A549 (cell line): ENCODE measurements around the gene P3H2. TPM values are rescaled to one million over a fixed set of nuclear protein-coding genes. Genes with fewer than 3 reads are reported as not detected.
"Not testable (repeated sequence)": the region's sequence is repeated elsewhere in the genome, so short reads cannot be mapped to it uniquely, and the experiment has no call there.

Experiments
- ATAC-seq, 2 experiments: fragments of 200-7000 bp in 1 of 2; fragments of >200 bp in 1 of 2; cut with Nextera tagmentation in 1 of 2; cut with Tn5 transposase in 1 of 2; 3 replicates each; pipeline versions ENCODE4 v1.8.0 to v1.9.1; 2018 to 2020; ENCODE audit warnings: mild to moderate bottlenecking in 1 of 2, moderate library complexity in 1 of 2
- CTCF ChIA-PET: fragments of 300-600 bp; sonication (Branson Sonifier 250); formaldehyde crosslinking; extraction: SDS; loops from one replicate; lab custom pipeline; 2021; ENCODE audit warnings: antibody characterized with exemption, inconsistent platforms; lab: Yijun Ruan, JAX
- POLR2A ChIA-PET: fragments of 350-600 bp; formaldehyde crosslinking; extraction: SDS; loops from one replicate; lab custom pipeline; 2021; ENCODE audit warnings: antibody characterized with exemption, inconsistent platforms; lab: Yijun Ruan, JAX
- DNase-seq, 2 experiments: peaks; one replicate each; pipeline versions ENCODE4 v3.0.0 to v3.0.0-alpha.2; 2011 to 2016; ENCODE audit warnings: low read depth in 1 of 2, low spot score in 1 of 2
- FAIRE-seq: peaks from 2 replicates; lab custom pipeline; 2011; peaks lifted over from hg19 to GRCh38; lab: Jason Lieb, UNC
- H3K27ac ChIP-seq, 2 experiments: fragments of >200 bp; sonication (Bioruptor Twin); formaldehyde crosslinking; 3 replicates each; pipeline ENCODE4 v1.5.1; 2016 to 2017
- H3K4me1 ChIP-seq: fragments of >200 bp; sonication (Bioruptor Twin); formaldehyde crosslinking; 3 replicates; pipeline ENCODE4 v1.6.1; 2016
- H3K4me2 ChIP-seq: fragments of >200 bp; sonication (Bioruptor Twin); formaldehyde crosslinking; 3 replicates; pipeline ENCODE4 v1.6.1; 2016
- H3K4me3 ChIP-seq: fragments of >200 bp; sonication (Bioruptor Twin); formaldehyde crosslinking; 3 replicates; pipeline ENCODE4 v1.5.1; 2016
- H3K9me3 ChIP-seq: fragments of >200 bp; sonication (Bioruptor Twin); formaldehyde crosslinking; 3 replicates; pipeline ENCODE4 v1.6.1; 2016
- ATOH8 ChIP-seq: fragments of 250-450 bp; sonication (Bioruptor Pico); IDR thresholded peaks from 2 replicates; pipeline ENCODE4 v1.5.0; 2020; ENCODE audit warnings: low read depth, mild to moderate bottlenecking, moderate library complexity
- CEBPB ChIP-seq, 2 experiments: fragments of >200 bp in 1 of 2; sonication (Bioruptor Twin) in 1 of 2; formaldehyde crosslinking in 1 of 2; IDR thresholded peaks; 2 replicates each; pipeline ENCODE4 v1.6.1; 2012 to 2016
- CHD2 ChIP-seq: fragments of 150-350 bp; IDR thresholded peaks from 2 replicates; pipeline ENCODE4 v1.6.1; 2014; ENCODE audit warnings: low read length; ENCODE audit not compliant: partially characterized antibody
- CHD4 ChIP-seq: fragments of 200-600 bp; sonication (generic); IDR thresholded peaks from 2 replicates; pipeline ENCODE4 v1.6.1; 2016; ENCODE audit warnings: antibody characterized with exemption, mild to moderate bottlenecking, borderline replicate concordance
- EHMT2 ChIP-seq: fragments of 200-600 bp; sonication (generic); IDR thresholded peaks from 2 replicates; pipeline ENCODE4 v1.6.1; 2016; ENCODE audit warnings: antibody characterized with exemption, low read depth, mild to moderate bottlenecking, moderate library complexity
- FOSB ChIP-seq: fragments of 250-450 bp; sonication (Bioruptor Pico); IDR thresholded peaks from 2 replicates; pipeline ENCODE4 v1.5.0; 2020; ENCODE audit warnings: mild to moderate bottlenecking, moderate library complexity
- GATA3 ChIP-seq: IDR thresholded peaks from 2 replicates; pipeline ENCODE4 v1.6.1; 2012; ENCODE audit warnings: borderline replicate concordance
- HEYL ChIP-seq: fragments of 250-450 bp; sonication (Bioruptor Pico); IDR thresholded peaks from 2 replicates; pipeline ENCODE4 v1.8.0; 2021; ENCODE audit warnings: mild to moderate bottlenecking, moderate library complexity
- HOXA7 ChIP-seq: fragments of 250-450 bp; sonication (Bioruptor Pico); IDR thresholded peaks from 2 replicates; pipeline ENCODE4 v1.5.0; 2020; ENCODE audit warnings: mild to moderate bottlenecking, moderate library complexity
- HOXB13 ChIP-seq: fragments of 250-450 bp; sonication (Bioruptor Pico); IDR thresholded peaks from 2 replicates; pipeline ENCODE4 v1.5.0; 2020; ENCODE audit warnings: low read depth, mild to moderate bottlenecking, moderate library complexity
- HOXB5 ChIP-seq: fragments of 250-450 bp; sonication (Bioruptor Pico); IDR thresholded peaks from 2 replicates; pipeline ENCODE4 v1.5.0; 2020; ENCODE audit warnings: mild to moderate bottlenecking, moderate library complexity
- KDM1A ChIP-seq: fragments of 200-600 bp; sonication (generic); IDR thresholded peaks from 2 replicates; pipeline ENCODE4 v1.6.1; 2016; ENCODE audit warnings: low read depth, mild to moderate bottlenecking
- PBX3 ChIP-seq: IDR thresholded peaks from 2 replicates; pipeline ENCODE4 v1.6.1; 2012
- RARB ChIP-seq: fragments of 250-450 bp; sonication (Bioruptor Pico); IDR thresholded peaks from 2 replicates; pipeline ENCODE4 v1.8.0; 2021; ENCODE audit warnings: mild to moderate bottlenecking, moderate library complexity
- RCOR1 ChIP-seq: fragments of 150-350 bp; IDR thresholded peaks from 2 replicates; pipeline ENCODE4 v1.6.1; 2014; ENCODE audit warnings: antibody characterized with exemption, low read length, low read depth
- RFX5 ChIP-seq: fragments of 450-650 bp; IDR thresholded peaks from 2 replicates; pipeline ENCODE4 v1.7.1; 2014; ENCODE audit warnings: antibody characterized with exemption, mild to moderate bottlenecking, moderate library complexity
- RNF2 ChIP-seq: fragments of 200-600 bp; sonication (generic); IDR thresholded peaks from 2 replicates; pipeline ENCODE4 v1.6.1; 2016; ENCODE audit warnings: low read depth, mild to moderate bottlenecking, antibody characterized with exemption, moderate library complexity, borderline replicate concordance
- TP53 ChIP-seq: fragments of 250-450 bp; sonication (Bioruptor Pico); IDR thresholded peaks from 2 replicates; pipeline ENCODE4 v1.5.0; 2021; ENCODE audit warnings: mild to moderate bottlenecking, moderate library complexity
- ZC3H11A ChIP-seq: fragments of 450-650 bp; IDR thresholded peaks from 2 replicates; pipeline ENCODE4 v1.6.1; 2014; ENCODE audit warnings: antibody characterized with exemption, mild to moderate bottlenecking
- ZNF302 ChIP-seq: fragments of 250-450 bp; sonication (Bioruptor Pico); IDR thresholded peaks from 2 replicates; pipeline ENCODE4 v1.9.0; 2021; ENCODE audit warnings: inconsistent platforms, mild to moderate bottlenecking, moderate library complexity
- WGBS: methylation state at CpG from one replicate; pipeline ENCODE4 v1.1.6; 2017; ENCODE audit errors: missing lambda C conversion rate; 5-methylcytosine and 5-hydroxymethylcytosine counted together
- polyA plus RNA-seq, 4 experiments: library from polyadenylated mRNA; depleted of rRNA in 3 of 4; stranded (reverse); fragments of >200 nt; fragmentation: RNase III in 1 of 4; extraction: RNeasy Plus Mini Kit Qiagen cat#74134 plus additional on column Dnase treatment in 1 of 4; gene quantifications; 2 replicates in 3 of 4; 3 replicates in 1 of 4; pipeline ENCODE4 v1.2.3, GENCODE V29; 2011 to 2017
- TF ChIP-seq, protein P1 (sequence below): fragments of 450-650 bp; IDR thresholded peaks from 2 replicates; pipeline ENCODE4 v1.6.1; 2014; ENCODE audit warnings: antibody characterized with exemption

Gene P3H2
- polyA plus RNA-seq, 2 of the 4 experiments (the other 2 are of a cell fraction), result 56.6 to 72.5 TPM

DNA sequence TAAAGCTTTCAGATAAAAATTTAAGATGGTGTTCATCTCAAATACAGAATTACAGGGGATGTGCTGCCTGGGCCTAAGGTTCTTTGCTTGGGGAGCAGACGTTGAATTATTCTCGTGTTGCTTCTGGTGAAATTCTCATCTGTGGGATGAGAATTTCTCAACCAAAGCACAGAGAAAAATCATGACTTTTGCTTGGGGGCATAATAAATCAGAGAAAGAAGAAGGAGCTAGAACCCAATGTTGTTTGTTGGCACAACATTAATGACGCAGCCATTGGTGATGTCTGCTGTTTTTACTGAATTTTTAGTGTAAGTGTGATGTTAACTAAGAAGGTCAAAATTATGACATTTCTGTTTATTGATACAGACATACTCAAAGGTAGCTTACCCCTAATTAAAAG is 35.7 kb downstream of the P3H2 start (continued):
- TF ChIP-seq RARB (no peak), HEYL (CRISPR knock-in tag) (no peak), RNF2 (no peak), FOSB (CRISPR knock-in tag) (no peak), EHMT2 (no peak), KDM1A (no peak), HOXB13 (CRISPR knock-in tag) (no peak), TP53 (CRISPR knock-in tag) (no peak)

DNA sequence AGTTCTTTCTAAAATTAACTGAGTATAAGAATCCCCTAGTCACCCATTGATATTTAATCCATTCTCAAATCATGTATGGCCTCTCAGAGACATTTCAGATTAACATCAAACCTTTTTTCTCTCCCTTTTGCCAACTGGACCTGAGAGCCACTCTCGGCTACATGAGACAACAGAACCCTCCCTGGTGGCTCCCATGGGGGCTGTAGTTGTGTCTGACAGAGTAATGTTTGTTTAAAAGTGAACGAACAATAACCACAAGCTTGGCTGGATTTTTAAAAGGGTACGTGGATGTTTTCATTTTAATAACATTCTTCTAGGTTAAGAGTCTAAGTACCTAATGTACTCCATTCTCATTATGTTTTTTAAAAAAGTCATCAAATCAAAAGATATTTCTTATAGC is 37.1 kb downstream of the P3H2 start:
- 0 out of 3 replicates have a peak overlapping the region, but pooled peaks have one; percentile 0 for H3K4me2 ChIP-seq
- no peak overlapping the region for H3K4me3 ChIP-seq
- CTCF ChIA-PET, result no interaction called here
- no peak for ATAC-seq
- FAIRE-seq, result no peak
- H3K27ac ChIP-seq, result peak overlapping the region in 1 of 2 experiments; percentile 56; a peak in 2 of 6 replicates
- H3K9me3 ChIP-seq, result no peaks in the 10 kb centered on the region
- 59% methylated on average over 3 of the region's 3 CpGs for WGBS
- no peak for DNase-seq
- TF ChIP-seq CHD4, result no peak
- TF ChIP-seq RCOR1, result no peak
- TF ChIP-seq CHD2, result no peak
- TF ChIP-seq, protein P1, sequence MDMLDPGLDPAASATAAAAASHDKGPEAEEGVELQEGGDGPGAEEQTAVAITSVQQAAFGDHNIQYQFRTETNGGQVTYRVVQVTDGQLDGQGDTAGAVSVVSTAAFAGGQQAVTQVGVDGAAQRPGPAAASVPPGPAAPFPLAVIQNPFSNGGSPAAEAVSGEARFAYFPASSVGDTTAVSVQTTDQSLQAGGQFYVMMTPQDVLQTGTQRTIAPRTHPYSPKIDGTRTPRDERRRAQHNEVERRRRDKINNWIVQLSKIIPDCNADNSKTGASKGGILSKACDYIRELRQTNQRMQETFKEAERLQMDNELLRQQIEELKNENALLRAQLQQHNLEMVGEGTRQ, result no peak
- TF ChIP-seq RNF2, result no peak
- TF ChIP-seq HOXA7, result no peak
- TF ChIP-seq PBX3, result no peak
- TF ChIP-seq CEBPB (IDR thresholded peaks at IDR 0.05), result no peak
- no peak for TF ChIP-seq RFX5
- no peak for TF ChIP-seq HEYL (CRISPR knock-in tag)
- no peak for TF ChIP-seq HOXB13 (CRISPR knock-in tag)
- TF ChIP-seq ATOH8 (CRISPR knock-in tag), result no peak
- TF ChIP-seq HOXB5 (CRISPR knock-in tag), result no peak
- TF ChIP-seq GATA3, result no peak
- no peak for TF ChIP-seq ZNF302 (CRISPR knock-in tag)
- peaks cover 34% of the 10 kb centered on the region for H3K4me1 ChIP-seq
- POLR2A ChIA-PET, result no interaction called here

DNA sequence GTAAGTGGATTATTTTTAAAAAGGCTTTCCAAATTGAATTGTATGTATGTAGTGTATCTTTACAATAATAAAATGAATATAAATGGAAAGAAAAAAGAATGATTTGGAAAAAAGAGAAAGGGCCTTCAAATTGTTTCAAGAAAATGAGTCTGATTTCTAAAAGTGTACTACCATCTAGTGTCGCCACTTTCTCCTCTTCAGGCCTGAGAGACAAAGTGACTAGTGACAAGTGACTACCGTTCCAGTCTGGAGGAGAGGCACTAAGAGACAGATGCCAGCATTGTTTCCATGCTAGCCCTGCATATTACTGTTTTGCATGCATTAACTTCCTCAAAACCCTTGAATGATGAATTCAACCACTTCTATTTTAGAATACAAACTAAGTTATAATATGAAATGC is 39.3 kb downstream of the P3H2 start:
- no peak for FAIRE-seq

DNA sequence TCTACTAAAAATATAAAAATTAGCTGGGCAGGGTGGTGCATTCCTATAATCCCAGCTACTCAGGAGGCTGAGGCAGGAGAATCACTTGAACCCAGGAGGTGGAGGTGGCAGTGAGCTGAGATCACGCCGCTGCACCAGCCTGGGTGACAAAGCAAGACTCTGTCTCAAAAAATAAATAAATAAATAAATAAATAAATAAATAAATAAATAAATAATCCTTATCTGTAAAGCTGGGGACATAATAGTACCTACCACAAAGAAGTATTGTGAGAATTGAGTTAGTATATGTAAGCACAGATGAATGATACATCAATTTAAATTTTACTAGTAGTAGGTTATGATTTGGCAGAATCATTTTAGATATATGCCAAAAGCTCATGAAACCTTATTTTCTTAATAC is 41.5 kb downstream of the P3H2 start:
- Histone ChIP-seq H3K27ac (peak overlapping the region in 1 of 2 experiments; percentile 47; a peak in 2 of 6 replicates), H3K4me1 (peaks cover 52% of the 10 kb centered on the region)
- POLR2A ChIA-PET, FAIRE-seq, H3K4me3 ChIP-seq, DNase-seq, H3K4me2 ChIP-seq, H3K9me3 ChIP-seq, ATAC-seq: not testable (repeated sequence)
- WGBS, result 100% methylated on average over 2 of the region's 2 CpGs
- CTCF ChIA-PET, result interaction anchor here (1.7 kb wide), 1 partner anchor 15 kb away, joined by 5 read pairs; no protein-coding TSS in a partner anchor
- peak; percentile 93 for TF ChIP-seq ZC3H11A
- TF ChIP-seq, all 56 proteins: peak for 1; not testable (repeated sequence) for 55

More for the DNA sequence above, 39.3 kb downstream of the P3H2 start:
- POLR2A ChIA-PET, result no interaction called here
- 89% methylated on average over 2 of the region's 2 CpGs for WGBS
- H3K9me3 ChIP-seq, result no peaks in the 10 kb centered on the region
- DNase-seq (no peak), ATAC-seq (no peak)
- H3K4me1 ChIP-seq, result peaks cover 46% of the 10 kb centered on the region
- TF ChIP-seq GATA3, result no peak
- TF ChIP-seq, all 56 proteins: peak for 0
- no peak overlapping the region for H3K4me3 ChIP-seq
- no peak overlapping the region for H3K27ac ChIP-seq
- no peak overlapping the region for H3K4me2 ChIP-seq
- CTCF ChIA-PET, result no interaction called here
